ENCODE results near the gene MYO18A.

MYO18A gene

GRCh38 chr17:29043539-29044145, 136.6 kb downstream of the MYO18A start:
- no peak for DNase-seq

GRCh38 chr17:29042679-29043538, 137.3 kb downstream of the MYO18A start, which contains the start of gene PIPOX:
Gene PIPOX, plus strand, starts transcription at chr17:29043141. Its CDS starts 85 bp downstream, at chr17:29043226.
- peak; percentile 85 for DNase-seq

- no peak for DNase-seq
These were observed 138.0 kb downstream of the MYO18A start for GRCh38 chr17:29042026-29042678.

GRCh38 chr17:29041571-29041970, 138.6 kb downstream of the MYO18A start:
- no peak for DNase-seq

- DNase-seq, result no peak
These were observed 139.1 kb downstream of the MYO18A start for GRCh38 chr17:29041091-29041490.

- DNase-seq, result no peak
These were observed 140.2 kb downstream of the MYO18A start for GRCh38 chr17:29039764-29040598.

GRCh38 chr17:29038085-29038795, 142.0 kb downstream of the MYO18A start:
- DNase-seq, result no peak

- no peak for DNase-seq
These were observed 142.5 kb downstream of the MYO18A start for GRCh38 chr17:29037739-29038084.

GRCh38 chr17:29036584-29036983, 143.6 kb downstream of the MYO18A start:
- no peak for DNase-seq

GRCh38 chr17:29034510-29034909, 145.7 kb downstream of the MYO18A start:
- DNase-seq, result no peak

GRCh38 chr17:29032857-29033197, 147.4 kb downstream of the MYO18A start:
- no peak for DNase-seq

- no peak for DNase-seq
These were observed 148.0 kb downstream of the MYO18A start for GRCh38 chr17:29032013-29032856.

GRCh38 chr17:29031488-29031887, 148.7 kb downstream of the MYO18A start:
- DNase-seq, result no peak

GRCh38 chr17:29024316-29024952, 155.8 kb downstream of the MYO18A start:
- no peak for DNase-seq

- DNase-seq, result no peak
These were observed 158.1 kb downstream of the MYO18A start for GRCh38 chr17:29022074-29022473.

- DNase-seq, result no peak
These were observed 159.0 kb downstream of the MYO18A start for GRCh38 chr17:29021226-29021625.
